Measurements from ENCODE around the gene TGFB1.
"Not testable (repeated sequence)": the region's sequence is repeated elsewhere in the genome, so short reads cannot be mapped to it uniquely, and the experiment has no call there.

Gene TGFB1

DNA sequence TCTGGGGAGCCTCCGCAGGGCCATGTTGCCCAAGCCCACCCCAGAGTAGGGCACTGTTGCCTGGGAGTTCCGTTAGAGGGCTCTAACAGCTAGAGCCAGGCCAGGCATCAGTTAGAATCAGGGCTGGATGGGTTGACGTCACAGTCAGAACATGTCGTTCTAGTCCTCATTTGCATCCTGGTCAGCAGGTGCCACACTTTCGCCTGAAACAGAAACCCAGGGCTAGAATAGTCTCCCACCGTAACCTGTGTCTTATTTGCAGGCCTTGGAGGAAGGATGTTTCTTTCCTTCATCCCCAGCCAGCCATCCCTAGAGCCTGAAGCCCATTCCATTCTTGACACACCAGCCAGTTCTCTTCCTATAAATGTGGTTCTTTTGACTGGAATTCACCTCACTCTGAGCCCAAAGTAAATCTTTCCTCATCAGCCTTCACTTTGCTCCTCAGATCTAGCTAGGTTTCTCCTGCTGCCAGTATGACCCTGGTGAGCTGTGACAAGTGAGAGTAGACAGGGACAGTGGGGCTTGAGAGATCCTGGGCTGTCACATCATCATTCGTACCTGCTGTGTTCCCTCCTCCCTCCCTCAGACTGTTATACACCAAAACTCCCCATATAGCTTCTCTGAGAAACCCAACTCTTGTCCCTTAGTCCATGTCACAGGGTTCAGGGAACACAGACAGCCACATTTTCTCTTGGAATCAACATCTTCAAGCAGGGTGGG is 55.9 kb downstream of the TGFB1 start:
- no peaks in the 10 kb centered on the region for H3K27me3 ChIP-seq (ENCODE audit: control insufficient read depth in 2 of 2, insufficient read depth in 2 of 2, low read length in 2 of 2)
- peak overlapping the region; percentile 43 to 52 for H3K9ac ChIP-seq (ENCODE audit: low read depth in 1 of 2, low read length in 2 of 2)
- no peak overlapping the region for H3K4me3 ChIP-seq (ENCODE audit: low read length in 2 of 2)
- H3K27ac ChIP-seq (ENCODE audit: low read depth in 2 of 2, low read length in 2 of 2), result peak overlapping the region; percentile 82 to 85
- peaks cover 32 to 37% of the 10 kb centered on the region in 2 donors for H3K4me1 ChIP-seq (ENCODE audit: control insufficient read depth in 2 of 2, insufficient read depth in 2 of 2, low read length in 2 of 2)
- H3K36me3 ChIP-seq (ENCODE audit: control insufficient read depth in 2 of 2, insufficient read depth in 2 of 2, low read length in 2 of 2), result peaks cover 70 to 92% of the 10 kb centered on the region in 2 donors
- no peaks in the 10 kb centered on the region for H3K9me3 ChIP-seq (ENCODE audit: control insufficient read depth in 2 of 2, low read length in 2 of 2)

- Histone ChIP-seq H3K9me3 (ENCODE audit: control insufficient read depth in 2 of 2, low read length in 2 of 2) (no peaks in the 10 kb centered on the region), H3K4me3 (ENCODE audit: low read length in 2 of 2) (no peak overlapping the region), H3K27ac (ENCODE audit: low read depth in 2 of 2, low read length in 2 of 2) (peak overlapping the region; percentile 82 to 85), H3K27me3 (ENCODE audit: control insufficient read depth in 2 of 2, insufficient read depth in 2 of 2, low read length in 2 of 2) (no peaks in the 10 kb centered on the region), H3K36me3 (ENCODE audit: control insufficient read depth in 2 of 2, insufficient read depth in 2 of 2, low read length in 2 of 2) (peaks cover 75 to 95% of the 10 kb centered on the region in 2 donors), H3K4me1 (ENCODE audit: control insufficient read depth in 2 of 2, insufficient read depth in 2 of 2, low read length in 2 of 2) (peaks cover 32 to 37% of the 10 kb centered on the region in 2 donors), H3K9ac (ENCODE audit: low read depth in 1 of 2, low read length in 2 of 2) (peak overlapping the region in 1 of 2 donors; percentile 13)
Observed at GRCh38 chr19:41296433-41296871, 57.3 kb downstream of the TGFB1 start.

- H3K4me1 ChIP-seq (ENCODE audit: control insufficient read depth in 2 of 2, insufficient read depth in 2 of 2, low read length in 2 of 2), result peaks cover 32 to 37% of the 10 kb centered on the region in 2 donors
- H3K27me3 ChIP-seq (ENCODE audit: control insufficient read depth in 2 of 2, insufficient read depth in 2 of 2, low read length in 2 of 2), result no peaks in the 10 kb centered on the region
- peak overlapping the region in 1 of 2 donors; percentile 82 for H3K27ac ChIP-seq (ENCODE audit: low read depth in 2 of 2, low read length in 2 of 2)
- H3K9ac ChIP-seq (ENCODE audit: low read depth in 1 of 2, low read length in 2 of 2), result no peak overlapping the region
- H3K9me3 ChIP-seq (ENCODE audit: control insufficient read depth in 2 of 2, low read length in 2 of 2), result no peaks in the 10 kb centered on the region
- H3K36me3 ChIP-seq (ENCODE audit: control insufficient read depth in 2 of 2, insufficient read depth in 2 of 2, low read length in 2 of 2), result peaks cover 77 to 92% of the 10 kb centered on the region in 2 donors
- no peak overlapping the region for H3K4me3 ChIP-seq (ENCODE audit: low read length in 2 of 2)
Observed at GRCh38 chr19:41295499-41295898, 58.2 kb downstream of the TGFB1 start.

GRCh38 chr19:41294393-41294792 is 59.3 kb downstream of the TGFB1 start:
- peaks cover 86 to 93% of the 10 kb centered on the region in 2 donors for H3K36me3 ChIP-seq (ENCODE audit: control insufficient read depth in 2 of 2, insufficient read depth in 2 of 2, low read length in 2 of 2)

GRCh38 chr19:41289814-41290213 is 63.9 kb downstream of the TGFB1 start:
- H3K9me3 ChIP-seq (ENCODE audit: control insufficient read depth in 2 of 2, low read length in 2 of 2); H3K4me1 ChIP-seq (ENCODE audit: control insufficient read depth in 2 of 2, insufficient read depth in 2 of 2, low read length in 2 of 2); H3K9ac ChIP-seq (ENCODE audit: low read depth in 1 of 2, low read length in 2 of 2); H3K27me3 ChIP-seq (ENCODE audit: control insufficient read depth in 2 of 2, insufficient read depth in 2 of 2, low read length in 2 of 2); H3K27ac ChIP-seq (ENCODE audit: low read depth in 2 of 2, low read length in 2 of 2); H3K4me3 ChIP-seq (ENCODE audit: low read length in 2 of 2): not testable (repeated sequence)
- peaks cover 66 to 79% of the 10 kb centered on the region in 2 donors for H3K36me3 ChIP-seq (ENCODE audit: control insufficient read depth in 2 of 2, insufficient read depth in 2 of 2, low read length in 2 of 2)

More at GRCh38 chr19:41294393-41294792, 59.3 kb downstream of the TGFB1 start:
- H3K27me3 ChIP-seq (ENCODE audit: control insufficient read depth in 2 of 2, insufficient read depth in 2 of 2, low read length in 2 of 2), result no peaks in the 10 kb centered on the region
- H3K4me3 ChIP-seq (ENCODE audit: low read length in 2 of 2), result no peak overlapping the region
- H3K4me1 ChIP-seq (ENCODE audit: control insufficient read depth in 2 of 2, insufficient read depth in 2 of 2, low read length in 2 of 2), result peaks cover 26 to 30% of the 10 kb centered on the region in 2 donors
- no peaks in the 10 kb centered on the region for H3K9me3 ChIP-seq (ENCODE audit: control insufficient read depth in 2 of 2, low read length in 2 of 2)
- H3K9ac ChIP-seq (ENCODE audit: low read depth in 1 of 2, low read length in 2 of 2), result no peak overlapping the region
- H3K27ac ChIP-seq (ENCODE audit: low read depth in 2 of 2, low read length in 2 of 2), result no peak overlapping the region

- no peak overlapping the region for H3K9ac ChIP-seq (ENCODE audit: low read depth in 1 of 2, low read length in 2 of 2)
- H3K27me3 ChIP-seq (ENCODE audit: control insufficient read depth in 2 of 2, insufficient read depth in 2 of 2, low read length in 2 of 2), result no peaks in the 10 kb centered on the region
- H3K4me1 ChIP-seq (ENCODE audit: control insufficient read depth in 2 of 2, insufficient read depth in 2 of 2, low read length in 2 of 2), result no peaks in the 10 kb centered on the region
- H3K27ac ChIP-seq (ENCODE audit: low read depth in 2 of 2, low read length in 2 of 2), result no peak overlapping the region
- no peaks in the 10 kb centered on the region for H3K9me3 ChIP-seq (ENCODE audit: control insufficient read depth in 2 of 2, low read length in 2 of 2)
- no peak overlapping the region for H3K4me3 ChIP-seq (ENCODE audit: low read length in 2 of 2)
- peaks cover 60 to 76% of the 10 kb centered on the region in 2 donors for H3K36me3 ChIP-seq (ENCODE audit: control insufficient read depth in 2 of 2, insufficient read depth in 2 of 2, low read length in 2 of 2)
Observed at GRCh38 chr19:41288673-41289530, 64.8 kb downstream of the TGFB1 start.
